ENCODE results near the gene INTS11. TPM values are rescaled to one million over a fixed set of nuclear protein-coding genes. Genes with fewer than 3 reads are reported as not detected.

INTS11 gene
- total and polyA plus RNA-seq, 2 of the 13 experiments (the other 11 are each of a cell fraction or from before 2014, with no cell fraction given), result 52.8 to 94.8 TPM

GRCh38 chr1:1347663-1348419 lies 23.4 kb upstream of the INTS11 start (continued):
- TF ChIP-seq, protein P1, sequence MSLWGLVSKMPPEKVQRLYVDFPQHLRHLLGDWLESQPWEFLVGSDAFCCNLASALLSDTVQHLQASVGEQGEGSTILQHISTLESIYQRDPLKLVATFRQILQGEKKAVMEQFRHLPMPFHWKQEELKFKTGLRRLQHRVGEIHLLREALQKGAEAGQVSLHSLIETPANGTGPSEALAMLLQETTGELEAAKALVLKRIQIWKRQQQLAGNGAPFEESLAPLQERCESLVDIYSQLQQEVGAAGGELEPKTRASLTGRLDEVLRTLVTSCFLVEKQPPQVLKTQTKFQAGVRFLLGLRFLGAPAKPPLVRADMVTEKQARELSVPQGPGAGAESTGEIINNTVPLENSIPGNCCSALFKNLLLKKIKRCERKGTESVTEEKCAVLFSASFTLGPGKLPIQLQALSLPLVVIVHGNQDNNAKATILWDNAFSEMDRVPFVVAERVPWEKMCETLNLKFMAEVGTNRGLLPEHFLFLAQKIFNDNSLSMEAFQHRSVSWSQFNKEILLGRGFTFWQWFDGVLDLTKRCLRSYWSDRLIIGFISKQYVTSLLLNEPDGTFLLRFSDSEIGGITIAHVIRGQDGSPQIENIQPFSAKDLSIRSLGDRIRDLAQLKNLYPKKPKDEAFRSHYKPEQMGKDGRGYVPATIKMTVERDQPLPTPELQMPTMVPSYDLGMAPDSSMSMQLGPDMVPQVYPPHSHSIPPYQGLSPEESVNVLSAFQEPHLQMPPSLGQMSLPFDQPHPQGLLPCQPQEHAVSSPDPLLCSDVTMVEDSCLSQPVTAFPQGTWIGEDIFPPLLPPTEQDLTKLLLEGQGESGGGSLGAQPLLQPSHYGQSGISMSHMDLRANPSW (CRISPR knock-in tag; IDR thresholded peaks at IDR 0.05; ENCODE audit: borderline replicate concordance), result no peak
- TF ChIP-seq SOX6 (IDR thresholded peaks at IDR 0.05) (no peak), SOX6 (CRISPR knock-in tag; IDR thresholded peaks at IDR 0.05) (peak; percentile 46), KMT2A (CRISPR knock-in tag; IDR thresholded peaks at IDR 0.05) (no peak), ZNF224 (CRISPR knock-in tag; IDR thresholded peaks at IDR 0.05) (no peak), PHF21A (CRISPR knock-in tag; IDR thresholded peaks at IDR 0.05) (peak; percentile 80; the same call in 1 of the 2 replicates), REXO4 (CRISPR knock-in tag; IDR thresholded peaks at IDR 0.05; ENCODE audit: borderline replicate concordance) (no peak), RFX5 (IDR thresholded peaks at IDR 0.05; ENCODE audit: low read depth, low read length) (no peak), IRF9 (CRISPR knock-in tag; IDR thresholded peaks at IDR 0.05; ENCODE audit: borderline replicate concordance) (0 out of 2 replicates have a peak, but pooled peaks have one; percentile 49), NR2F6 (IDR thresholded peaks at IDR 0.05) (0 out of 2 replicates have a peak, but pooled peaks have one; percentile 12), NR2F6 (CRISPR knock-in tag; IDR thresholded peaks at IDR 0.05) (peak; percentile 6; the same call in 1 of the 2 replicates), MBD4 (IDR thresholded peaks at IDR 0.05; ENCODE audit: borderline replicate concordance, low read length) (no peak), ZNF503 (CRISPR knock-in tag; IDR thresholded peaks at IDR 0.05) (no peak), ZNF841 (CRISPR knock-in tag; IDR thresholded peaks at IDR 0.05; ENCODE audit: borderline replicate concordance) (no peak)
- TF ChIP-seq, protein P2, sequence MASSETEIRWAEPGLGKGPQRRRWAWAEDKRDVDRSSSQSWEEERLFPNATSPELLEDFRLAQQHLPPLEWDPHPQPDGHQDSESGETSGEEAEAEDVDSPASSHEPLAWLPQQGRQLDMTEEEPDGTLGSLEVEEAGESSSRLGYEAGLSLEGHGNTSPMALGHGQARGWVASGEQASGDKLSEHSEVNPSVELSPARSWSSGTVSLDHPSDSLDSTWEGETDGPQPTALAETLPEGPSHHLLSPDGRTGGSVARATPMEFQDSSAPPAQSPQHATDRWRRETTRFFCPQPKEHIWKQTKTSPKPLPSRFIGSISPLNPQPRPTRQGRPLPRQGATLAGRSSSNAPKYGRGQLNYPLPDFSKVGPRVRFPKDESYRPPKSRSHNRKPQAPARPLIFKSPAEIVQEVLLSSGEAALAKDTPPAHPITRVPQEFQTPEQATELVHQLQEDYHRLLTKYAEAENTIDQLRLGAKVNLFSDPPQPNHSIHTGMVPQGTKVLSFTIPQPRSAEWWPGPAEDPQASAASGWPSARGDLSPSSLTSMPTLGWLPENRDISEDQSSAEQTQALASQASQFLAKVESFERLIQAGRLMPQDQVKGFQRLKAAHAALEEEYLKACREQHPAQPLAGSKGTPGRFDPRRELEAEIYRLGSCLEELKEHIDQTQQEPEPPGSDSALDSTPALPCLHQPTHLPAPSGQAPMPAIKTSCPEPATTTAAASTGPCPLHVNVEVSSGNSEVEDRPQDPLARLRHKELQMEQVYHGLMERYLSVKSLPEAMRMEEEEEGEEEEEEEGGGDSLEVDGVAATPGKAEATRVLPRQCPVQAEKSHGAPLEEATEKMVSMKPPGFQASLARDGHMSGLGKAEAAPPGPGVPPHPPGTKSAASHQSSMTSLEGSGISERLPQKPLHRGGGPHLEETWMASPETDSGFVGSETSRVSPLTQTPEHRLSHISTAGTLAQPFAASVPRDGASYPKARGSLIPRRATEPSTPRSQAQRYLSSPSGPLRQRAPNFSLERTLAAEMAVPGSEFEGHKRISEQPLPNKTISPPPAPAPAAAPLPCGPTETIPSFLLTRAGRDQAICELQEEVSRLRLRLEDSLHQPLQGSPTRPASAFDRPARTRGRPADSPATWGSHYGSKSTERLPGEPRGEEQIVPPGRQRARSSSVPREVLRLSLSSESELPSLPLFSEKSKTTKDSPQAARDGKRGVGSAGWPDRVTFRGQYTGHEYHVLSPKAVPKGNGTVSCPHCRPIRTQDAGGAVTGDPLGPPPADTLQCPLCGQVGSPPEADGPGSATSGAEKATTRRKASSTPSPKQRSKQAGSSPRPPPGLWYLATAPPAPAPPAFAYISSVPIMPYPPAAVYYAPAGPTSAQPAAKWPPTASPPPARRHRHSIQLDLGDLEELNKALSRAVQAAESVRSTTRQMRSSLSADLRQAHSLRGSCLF (CRISPR knock-in tag; IDR thresholded peaks at IDR 0.05; ENCODE audit: borderline replicate concordance), result no peak
- TF ChIP-seq, protein P3, sequence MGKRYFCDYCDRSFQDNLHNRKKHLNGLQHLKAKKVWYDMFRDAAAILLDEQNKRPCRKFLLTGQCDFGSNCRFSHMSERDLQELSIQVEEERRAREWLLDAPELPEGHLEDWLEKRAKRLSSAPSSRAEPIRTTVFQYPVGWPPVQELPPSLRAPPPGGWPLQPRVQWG (CRISPR knock-in tag; IDR thresholded peaks at IDR 0.05; ENCODE audit: borderline replicate concordance, low read depth), result no peak
- TF ChIP-seq, protein P4, sequence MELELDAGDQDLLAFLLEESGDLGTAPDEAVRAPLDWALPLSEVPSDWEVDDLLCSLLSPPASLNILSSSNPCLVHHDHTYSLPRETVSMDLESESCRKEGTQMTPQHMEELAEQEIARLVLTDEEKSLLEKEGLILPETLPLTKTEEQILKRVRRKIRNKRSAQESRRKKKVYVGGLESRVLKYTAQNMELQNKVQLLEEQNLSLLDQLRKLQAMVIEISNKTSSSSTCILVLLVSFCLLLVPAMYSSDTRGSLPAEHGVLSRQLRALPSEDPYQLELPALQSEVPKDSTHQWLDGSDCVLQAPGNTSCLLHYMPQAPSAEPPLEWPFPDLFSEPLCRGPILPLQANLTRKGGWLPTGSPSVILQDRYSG (CRISPR knock-in tag; IDR thresholded peaks at IDR 0.05), result no peak
